Inflammatory macrophage treated with lipopolysaccharide for 4 hours (primary cell): ENCODE data around the gene CEPT1.
"Not testable (repeated sequence)": the region's sequence is repeated elsewhere in the genome, so short reads cannot be mapped to it uniquely, and the experiment has no call there.

Source experiments
- DNase-seq: peaks from one replicate; pipeline ENCODE4 v3.0.0-alpha.2; 2020

The CEPT1 gene

DNA sequence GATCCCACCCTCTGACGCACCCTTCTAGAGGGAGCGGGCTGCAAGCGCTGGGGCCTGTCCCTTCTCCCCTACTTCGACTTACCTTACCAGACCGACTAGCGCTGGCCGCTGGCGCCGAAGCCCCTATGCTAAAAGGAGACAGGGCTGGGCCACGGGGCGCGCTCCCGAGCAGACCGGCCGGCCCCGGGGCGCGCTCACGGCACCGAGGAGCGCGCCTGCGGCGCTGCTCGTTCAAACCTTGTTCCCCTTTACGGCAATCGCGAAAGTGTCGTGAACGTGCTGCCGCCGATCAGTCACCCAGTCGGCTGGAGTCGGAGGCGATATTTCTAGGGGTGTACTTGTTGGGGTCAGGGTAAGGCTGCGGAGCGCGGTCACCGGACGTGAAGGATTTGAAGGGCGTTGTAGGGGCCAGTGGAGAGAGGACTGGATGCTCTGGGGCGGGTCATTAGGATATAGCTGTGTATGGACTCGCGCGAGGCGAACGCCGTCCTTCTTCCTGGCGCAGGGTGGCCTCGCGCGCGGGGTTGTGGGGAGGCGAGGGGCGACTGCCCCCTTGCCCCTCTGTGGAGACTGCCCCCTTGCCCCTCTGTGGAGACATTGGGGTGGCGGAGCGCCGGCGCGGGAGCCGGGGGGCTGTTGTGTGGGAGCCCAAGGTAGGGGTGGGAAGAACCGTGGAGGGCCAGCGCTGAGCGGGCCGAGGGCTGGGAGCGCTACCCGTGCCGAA, at the start of gene CEPT1, which contains the start of gene DRAM2:
Gene CEPT1 (plus strand): TSS at position 268 of the 724 bp plus-strand sequence. CDS start 7,492 bp downstream, outside the sequence.
Gene DRAM2 (minus strand): TSS at position 138 of the 724 bp plus-strand sequence. CDS start 8,539 bp downstream, outside the sequence.
- peak; percentile 97 for DNase-seq

DNA sequence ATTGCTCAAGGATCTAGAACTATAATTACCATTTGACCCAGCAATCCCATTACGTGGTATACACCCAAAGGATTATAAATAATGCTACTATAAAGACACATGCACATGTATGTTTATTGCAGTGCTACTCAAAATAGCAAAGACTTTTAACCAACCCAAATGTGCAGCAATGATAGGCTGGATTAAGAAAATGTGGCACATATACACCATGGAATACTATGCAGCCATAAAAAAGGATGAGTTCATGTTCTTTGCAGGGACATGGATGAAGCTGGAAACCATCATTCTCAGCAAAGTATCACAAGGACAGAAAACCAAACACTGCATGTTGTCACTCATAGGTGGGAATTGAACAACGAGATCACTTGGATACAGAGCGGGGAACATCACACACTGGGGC, 44.6 kb upstream of the CEPT1 start:
- not testable (repeated sequence) for DNase-seq

DNA sequence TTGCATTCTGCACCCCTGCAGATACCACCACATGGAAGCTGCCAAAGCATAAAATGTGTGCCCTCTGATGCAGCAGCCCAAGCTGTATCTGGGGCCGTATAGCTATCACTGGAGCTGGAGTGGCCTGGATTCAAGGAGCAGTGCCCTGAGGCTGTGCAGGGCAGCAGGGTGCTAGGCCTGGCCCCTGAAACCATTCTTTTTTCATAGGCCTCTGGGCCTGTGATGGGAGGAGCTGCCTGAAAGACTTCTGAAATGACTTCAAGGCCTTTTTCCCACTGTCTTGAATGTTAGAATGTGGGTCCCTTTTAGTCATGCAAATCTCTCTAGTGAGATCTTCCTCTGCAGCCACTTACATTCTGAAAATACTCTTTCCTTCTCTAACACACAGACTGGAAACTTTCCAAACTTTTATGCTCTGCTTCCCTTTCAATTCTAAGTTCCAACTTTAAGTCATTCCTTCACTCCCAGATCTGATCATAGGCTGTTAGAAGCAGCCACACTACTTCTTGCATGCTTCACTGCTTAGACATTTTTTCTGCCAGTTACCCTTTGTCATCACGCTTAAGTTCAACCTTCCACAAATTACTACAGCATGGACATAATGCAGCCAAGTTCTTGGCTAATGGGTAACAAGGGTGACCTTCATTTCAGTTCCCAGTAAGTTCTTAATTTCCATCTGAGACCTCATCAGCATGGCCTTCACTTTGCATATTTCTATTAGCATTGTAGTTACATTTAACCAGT, 42.5 kb upstream of the CEPT1 start:
- no peak for DNase-seq

DNA sequence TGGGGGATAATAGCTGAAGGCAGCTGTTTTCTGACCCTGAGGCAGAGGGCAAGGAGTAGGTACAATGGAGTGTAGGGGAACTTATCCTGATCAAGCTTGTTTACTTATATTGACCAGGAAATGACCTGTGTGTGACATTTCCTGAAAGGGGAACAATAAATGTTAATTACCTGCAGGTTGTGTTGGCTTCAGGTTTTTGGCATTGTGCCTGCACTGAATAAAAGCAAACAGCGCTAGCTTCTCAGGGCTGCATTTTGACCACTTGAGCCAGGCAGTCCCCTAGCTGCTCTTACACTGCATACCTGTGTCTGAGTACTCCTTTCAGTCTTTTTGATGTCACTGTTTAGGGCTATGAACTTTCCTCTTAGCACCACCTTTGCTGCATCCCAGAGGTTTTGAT, 40.7 kb upstream of the CEPT1 start:
- no peak for DNase-seq

DNA sequence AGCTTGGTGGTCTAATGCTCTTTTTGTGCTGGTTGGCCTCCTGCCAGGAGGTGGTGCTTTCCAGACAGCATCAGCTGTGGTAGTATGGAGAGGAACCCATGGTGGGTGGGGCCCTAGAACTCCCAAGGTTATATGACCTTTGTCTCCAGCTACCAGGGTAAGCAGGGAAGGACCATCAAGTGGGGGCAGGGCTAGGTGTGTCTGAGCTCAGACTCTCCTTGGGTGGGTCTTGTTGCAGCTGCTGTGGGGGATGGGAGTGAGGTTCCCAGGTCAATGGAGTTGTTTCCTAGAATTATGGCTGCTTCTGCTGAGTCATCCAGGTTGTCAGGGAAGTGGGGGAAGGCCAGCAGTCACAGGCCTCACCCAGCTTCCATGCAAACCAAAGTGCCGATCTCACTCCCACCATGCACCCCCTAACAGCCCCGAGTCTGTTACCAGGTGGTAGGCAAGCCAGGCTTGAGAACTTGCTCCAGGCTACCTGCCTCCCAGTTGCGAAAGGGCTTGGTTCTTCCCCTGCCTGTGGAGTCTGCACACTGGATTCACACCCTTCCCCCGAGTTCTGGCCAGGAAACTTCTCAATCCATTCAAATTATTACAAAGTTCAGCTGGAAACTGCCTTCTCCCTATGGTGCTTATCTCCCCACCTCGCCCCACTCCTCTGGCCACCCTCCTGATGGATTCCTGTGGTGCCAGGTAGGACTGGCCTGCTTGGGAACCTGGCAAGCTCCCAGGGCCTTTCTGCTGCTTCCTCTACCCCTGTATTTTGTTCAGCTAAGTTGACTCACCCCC, 38.0 kb upstream of the CEPT1 start:
- no peak for DNase-seq

DNA sequence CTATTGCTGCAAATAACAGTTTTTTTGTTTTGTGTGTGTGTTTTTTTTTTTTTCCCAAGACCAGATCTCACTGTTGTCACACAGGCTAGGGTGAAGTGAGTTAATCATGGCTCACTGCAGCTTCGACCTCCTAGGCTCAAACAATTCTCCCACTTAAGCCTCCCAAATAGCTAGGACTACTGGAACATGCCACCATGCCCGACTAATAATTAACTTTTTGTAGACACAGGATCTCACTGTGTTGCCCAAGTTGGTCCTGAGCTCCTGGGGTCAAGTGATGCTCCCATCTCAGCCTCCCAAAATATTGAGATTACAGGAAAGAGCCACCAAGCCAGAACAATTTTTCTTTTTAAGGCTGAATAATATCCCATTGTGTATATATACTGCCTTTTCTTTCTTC, 35.0 kb upstream of the CEPT1 start:
- no peak for DNase-seq

DNA sequence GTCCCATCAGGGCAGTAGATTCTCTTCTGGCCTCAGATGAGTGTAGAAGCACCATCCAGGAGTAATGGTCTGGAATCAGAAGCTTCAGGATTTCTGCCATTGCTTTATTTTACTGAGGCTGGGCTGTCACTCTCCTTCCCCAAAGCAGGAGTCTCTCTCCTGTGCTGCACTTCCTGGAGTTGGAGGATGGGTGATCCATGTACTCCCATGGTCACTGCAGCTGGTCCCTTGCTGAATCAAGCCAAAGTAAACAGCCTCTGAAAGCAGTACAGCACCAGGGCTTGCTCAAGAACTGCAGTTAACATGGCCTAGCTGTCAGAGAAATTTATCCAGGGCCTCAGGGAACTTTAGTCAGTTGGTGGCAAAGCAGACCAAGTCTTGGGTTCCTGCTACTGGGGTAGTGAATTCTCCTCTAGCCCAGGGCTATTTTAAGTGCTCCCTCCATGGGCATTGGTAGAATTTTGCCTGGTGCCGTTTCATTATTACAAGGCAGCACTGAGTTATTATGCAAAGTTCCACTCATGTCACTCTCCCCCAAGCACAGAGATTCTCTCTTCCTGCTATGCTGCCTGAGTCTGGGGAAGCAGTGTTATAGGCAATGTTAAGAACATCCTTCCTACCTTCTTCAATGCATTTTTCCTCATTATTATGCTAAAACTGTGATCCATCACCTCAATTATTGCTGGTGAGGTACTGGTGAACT, 29.7 kb upstream of the CEPT1 start:
- no peak for DNase-seq

DNA sequence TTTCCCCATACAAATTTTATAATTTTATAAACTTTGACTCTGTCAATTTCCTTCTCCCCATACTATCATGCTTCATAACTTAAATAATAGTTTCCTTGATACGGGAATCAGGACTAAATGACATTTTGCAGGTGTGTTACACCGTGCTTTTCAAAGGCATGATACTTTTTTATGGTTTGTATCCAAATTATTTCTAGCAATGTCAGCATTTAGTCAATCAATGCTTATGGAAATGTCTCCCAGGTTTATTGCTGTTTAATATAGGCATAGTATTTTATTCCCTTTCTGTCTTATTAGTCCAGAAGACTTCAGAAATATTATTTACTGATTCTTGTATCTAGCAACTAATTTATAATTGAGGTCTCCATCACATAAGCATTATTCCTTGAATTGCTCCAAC, 23.5 kb upstream of the CEPT1 start:
- DNase-seq: no peak

DNA sequence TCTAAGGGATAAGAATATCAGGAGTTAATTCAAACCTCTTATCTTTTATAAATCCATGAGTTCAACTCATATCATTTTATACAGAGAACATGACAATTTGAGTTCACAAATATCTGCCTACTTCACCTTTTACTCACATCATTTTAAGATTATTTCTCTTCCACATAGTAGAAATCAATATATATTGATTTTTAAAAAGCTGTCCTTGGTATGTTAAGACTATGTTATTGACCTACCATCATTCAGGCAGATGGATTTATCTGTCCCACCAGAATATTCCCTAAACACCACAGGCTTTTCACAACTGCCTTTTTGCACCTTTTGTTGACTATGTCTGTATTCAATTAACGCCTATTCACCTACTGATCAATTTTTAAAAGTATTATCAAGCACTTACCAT, 13.7 kb upstream of the CEPT1 start:
- no peak for DNase-seq

DNA sequence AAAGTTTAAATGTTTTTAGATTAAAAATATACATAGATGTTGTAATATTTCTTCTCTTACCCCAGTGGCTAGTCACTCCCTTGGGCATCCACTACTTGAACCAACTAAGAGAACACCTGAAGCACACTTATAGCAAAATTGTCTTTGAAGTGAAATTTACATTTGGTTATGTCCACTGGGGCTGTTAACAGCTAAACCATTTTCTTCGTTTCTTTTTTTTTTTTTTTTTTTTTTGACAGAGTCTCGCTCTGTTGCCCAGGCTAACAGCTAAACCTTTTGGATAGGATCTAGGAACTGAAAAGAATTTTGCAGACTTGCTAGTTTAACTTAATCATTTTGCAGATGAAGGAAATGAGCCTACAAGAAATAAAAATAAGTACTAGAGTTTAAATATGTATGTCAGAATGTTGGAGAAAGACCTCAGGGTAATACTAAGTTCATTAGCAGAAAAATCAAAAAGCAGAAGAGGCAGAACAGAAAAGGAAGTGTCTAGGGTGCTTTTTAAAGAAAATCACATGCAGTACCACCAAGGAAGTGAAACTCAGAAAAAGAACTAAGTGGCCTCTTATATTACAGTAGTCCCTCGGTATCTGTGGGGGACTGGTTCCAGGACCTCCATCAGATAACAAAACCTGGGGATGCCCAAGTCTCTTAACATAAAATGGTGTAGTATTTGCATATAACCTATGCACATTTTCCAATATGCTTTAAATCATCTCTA, 11.9 kb upstream of the CEPT1 start:
- DNase-seq: peak; percentile 87

DNA sequence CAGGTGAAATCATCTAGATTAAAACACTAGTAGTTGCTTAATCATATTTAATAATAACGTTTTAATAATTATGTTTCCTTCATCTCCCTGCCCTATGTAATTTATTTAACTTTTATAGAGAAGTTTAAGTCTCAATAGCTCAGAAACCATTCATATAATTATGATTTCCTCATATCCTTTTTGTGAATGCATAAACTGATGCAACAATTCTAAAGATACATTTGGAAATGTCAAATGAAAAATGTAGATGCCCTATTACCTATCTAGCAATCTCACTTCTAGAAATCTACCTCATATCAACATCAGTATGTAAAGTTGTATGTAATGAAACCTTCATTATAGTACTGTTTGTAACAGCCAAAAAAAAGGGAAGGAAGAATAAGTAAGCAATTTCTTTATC, 10.6 kb upstream of the CEPT1 start:
- DNase-seq: peak; percentile 48

DNA sequence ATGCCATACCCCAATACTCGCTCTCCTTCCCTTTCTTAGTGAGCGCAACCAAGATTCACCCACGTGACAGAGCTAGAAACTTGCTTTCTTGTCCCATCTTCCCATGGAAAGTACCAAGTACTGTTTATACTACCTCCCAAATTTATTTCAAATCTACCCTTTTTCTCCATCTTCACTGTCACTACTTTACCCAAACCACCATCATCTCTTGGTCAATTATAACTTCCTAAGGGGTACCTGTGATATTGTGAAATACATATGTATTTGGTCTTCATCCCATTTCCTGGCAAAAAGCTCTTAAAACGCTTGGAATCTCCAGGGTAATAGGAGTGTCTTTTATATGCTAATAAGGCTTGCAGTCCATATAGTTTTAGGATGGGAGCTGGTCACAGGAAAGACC, 8.3 kb upstream of the CEPT1 start:
- DNase-seq: no peak

DNA sequence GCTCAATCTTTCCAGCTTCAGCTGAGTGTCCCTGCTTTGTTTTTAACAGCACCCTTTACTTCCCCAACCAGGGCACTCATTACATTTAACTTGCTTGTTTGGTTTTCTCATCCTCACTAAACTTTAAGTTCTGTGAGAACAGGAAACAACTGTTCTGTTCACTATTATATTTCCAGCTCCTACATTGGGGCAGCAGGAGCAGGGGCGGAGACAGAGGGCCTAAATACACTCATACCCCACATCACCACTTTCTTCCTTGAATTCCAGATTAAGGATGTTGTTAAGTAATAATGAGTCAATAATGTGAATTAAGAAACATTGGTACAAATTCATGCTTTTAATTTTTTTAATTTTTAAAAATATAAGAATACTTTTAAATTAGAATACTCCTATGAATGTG, 6.2 kb upstream of the CEPT1 start:
- peak; percentile 79 for DNase-seq

DNA sequence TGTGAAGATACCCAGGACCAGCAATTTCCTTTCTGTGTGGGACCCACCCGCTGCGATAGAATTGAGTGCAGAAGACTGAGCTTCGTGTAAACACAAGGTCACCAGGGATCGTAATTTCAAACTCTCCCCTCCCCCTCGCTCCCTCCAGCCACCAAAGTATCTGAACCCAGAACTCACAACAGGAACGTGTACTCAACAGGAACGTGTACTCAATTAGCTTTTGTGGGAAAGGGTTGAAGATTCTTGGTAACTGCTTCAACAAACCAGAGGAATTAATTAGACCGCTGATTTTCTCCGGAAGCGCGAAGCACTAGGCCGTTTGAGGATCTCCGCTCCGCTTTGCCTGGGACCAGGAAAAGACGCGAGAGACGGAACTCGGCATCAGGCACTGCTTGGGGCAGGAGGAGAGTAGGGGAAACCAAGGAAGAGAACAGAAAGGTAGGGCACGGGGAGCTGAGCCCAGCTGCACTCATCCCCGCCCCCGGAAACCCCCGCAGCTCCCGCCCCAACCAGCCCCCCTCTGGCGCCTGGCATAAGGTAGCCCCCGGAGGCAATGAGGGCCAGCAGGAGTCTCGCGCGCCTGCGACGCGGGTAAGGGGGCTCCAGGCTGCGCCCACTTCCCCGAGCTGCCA, 583 bp upstream of the CEPT1 start:
- peak; percentile 58 for DNase-seq

DNA sequence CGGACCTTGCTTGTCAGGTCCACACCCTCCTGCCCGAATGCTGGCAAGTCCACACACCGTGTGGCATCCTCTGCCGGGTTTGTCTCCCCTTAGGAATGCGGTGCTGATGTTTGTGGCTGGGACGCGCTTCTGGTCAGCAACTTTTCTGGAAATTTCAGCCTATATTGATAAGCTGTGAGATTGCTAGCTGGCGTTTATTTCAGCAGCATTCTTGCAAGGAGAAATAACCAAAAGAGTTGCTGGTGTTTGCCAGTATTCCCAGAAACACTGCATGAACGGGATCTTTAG, 601 bp downstream of the CEPT1 start:
- DNase-seq: peak; percentile 31

DNA sequence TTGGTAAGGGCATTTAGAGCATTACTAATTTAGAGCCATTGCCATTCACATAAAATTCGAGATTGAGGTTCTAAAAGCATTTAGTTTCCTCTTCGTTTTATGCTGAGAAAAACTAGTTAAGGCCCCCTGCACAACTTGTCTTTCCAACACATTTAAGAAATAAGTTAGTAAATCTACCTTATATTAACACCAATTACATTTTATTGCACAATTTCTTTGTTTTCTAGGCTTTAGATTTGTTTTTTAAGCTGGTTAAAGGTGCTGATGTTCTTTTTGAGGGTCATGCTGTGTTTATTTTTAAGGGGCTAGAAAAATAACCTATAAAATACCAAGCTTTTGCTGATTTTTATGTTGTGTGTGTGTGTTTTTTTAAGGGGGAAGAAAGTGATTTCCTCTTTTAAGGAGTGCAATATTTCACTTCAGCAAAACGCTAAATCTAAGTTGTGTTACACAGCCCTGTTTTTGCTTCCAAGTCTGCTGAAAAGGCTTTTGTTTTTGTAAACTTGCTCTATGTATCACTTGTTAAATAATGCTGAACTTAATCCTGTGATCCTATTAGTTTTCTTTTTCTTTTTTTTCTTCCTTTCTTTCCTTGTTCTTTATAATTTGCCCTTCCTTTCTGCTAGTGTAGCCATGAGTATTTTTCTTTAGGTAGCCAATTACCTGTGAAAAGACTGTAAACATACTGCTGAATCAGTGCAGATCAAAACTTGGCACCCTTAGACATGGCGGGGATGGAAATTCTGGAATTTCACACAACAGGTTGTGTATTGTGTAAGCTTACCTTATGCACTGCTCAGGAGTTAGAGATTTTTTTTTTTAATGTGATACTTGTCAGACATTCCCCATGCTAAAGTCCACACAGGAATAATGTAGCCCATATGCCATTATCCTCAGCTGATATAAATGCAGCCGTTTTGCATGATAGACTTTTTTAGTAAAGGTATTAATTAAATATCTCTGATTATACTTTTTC, 1.5 kb downstream of the CEPT1 start:
- DNase-seq: peak; percentile 23

DNA sequence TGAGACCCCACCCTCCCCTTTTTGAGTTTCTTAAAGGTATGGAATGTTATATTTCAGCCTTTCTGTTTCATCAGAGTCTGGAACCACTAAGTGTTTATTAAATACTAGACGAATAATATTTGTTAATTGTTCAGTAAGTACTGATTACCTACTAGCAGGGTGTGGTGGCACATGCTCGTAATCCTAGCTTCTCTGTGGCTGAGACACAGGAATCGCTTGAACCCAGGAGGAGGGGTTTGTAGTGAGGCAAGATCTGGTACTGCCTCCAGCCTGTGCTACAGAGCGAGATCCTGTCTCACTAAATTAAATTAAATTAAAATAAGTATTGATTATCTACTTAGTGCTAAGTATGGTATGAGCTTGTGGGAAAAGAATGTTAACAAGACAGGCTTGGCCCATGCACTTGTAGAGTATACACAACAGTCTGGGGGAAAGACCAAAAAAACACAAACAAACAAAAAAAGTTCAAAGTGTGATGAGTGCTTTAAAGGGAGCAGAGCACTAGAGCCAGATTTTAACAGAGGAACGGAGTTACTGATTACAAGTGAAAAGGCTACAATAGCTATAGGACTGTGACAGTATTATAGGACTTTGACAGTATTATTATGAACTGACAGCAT, 2.4 kb downstream of the CEPT1 start:
- DNase-seq: no peak

DNA sequence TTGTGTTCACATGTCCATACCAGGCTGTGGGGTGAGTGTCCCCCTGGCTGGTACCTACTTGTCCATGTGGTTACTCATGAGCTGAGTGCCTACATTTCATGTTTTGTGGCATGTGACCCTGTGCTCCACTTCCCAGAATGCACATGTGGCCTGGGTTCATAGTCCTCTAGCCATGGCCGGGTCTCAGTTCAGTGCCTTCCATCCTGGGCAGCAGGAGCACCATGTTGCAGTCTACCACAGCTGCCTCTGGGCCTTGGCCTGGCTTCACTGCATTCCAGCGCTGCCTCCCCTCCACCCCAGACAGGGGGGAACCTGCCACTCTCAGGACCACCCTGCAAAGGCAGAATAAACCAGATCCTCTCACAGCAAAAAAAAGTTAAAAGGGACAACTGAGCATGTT, 5.5 kb downstream of the CEPT1 start:
- no peak for DNase-seq

DNA sequence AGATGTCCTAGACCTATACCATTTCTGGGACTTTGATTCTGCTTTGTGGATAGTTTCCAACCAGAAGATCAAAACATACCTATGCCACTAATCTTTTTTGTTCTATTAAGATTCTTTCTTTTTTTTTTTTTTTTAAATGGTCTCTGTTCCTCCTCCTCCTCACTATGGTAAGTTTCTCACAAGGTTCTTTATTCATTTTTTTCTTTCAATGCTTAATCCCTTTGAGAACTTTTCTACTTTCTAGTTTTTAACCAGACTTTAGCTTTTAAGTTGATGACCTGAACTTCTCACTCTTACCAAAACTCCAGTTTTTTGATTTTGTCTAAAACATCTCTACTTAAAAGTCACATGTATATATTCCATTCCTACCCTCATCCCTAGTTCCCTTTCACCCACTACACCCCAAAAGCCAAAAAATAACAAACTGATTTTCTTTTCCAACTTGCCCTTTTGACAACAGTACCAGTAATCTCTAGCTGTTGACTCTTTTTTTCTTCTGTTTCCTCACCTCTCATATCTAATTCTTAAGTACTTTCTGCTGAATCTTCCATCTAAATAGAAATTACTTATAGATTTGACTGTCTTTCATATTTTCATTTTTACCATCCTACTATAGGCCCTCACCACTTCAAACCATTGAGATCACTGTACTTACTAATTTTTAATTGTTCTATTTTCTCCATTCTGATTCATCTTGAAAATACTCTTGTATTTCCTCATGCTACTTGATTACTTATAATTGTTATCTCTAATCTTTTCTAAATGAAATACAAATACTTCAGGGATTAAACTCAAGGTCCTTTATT, 6.1 kb downstream of the CEPT1 start:
- no peak for DNase-seq
